ENCODE results near the gene UBASH3B. TPM values are rescaled to one million over a fixed set of nuclear protein-coding genes. Genes with fewer than 3 reads are reported as not detected.

The UBASH3B gene
- total RNA-seq, 2 experiments from 2014 or later, result 24.5 to 28.6 TPM

GRCh38 chr11:122616718-122617117 lies 38.8 kb upstream of the UBASH3B start:
- ChIA-PET CTCF (no interaction called here), POLR2A (no interaction called here)
- TF ChIP-seq CTCF (IDR thresholded peaks at IDR 0.05), result no peak
- no peak overlapping the region for H3K4me3 ChIP-seq (ENCODE audit: low read length)
- intact Hi-C loops (cut with DNase I, micrococcal nuclease), result no loop called here
- Mint-ChIP-seq H3K9me3 (peaks cover 4% of the 10 kb centered on the region), H3K4me1 (ENCODE audit: low read depth) (no peaks in the 10 kb centered on the region), H3K36me3 (ENCODE audit: low read depth) (no peaks in the 10 kb centered on the region), H3K27ac (no peak overlapping the region), H3K4me3 (no peak overlapping the region), H3K27me3 (no peaks in the 10 kb centered on the region)
- ATAC-seq (ENCODE audit: poor library complexity), result no peak
- DNase-seq, result no peak
- no peaks in the 10 kb centered on the region for H3K36me3 ChIP-seq (ENCODE audit: insufficient read depth, low read length)
- H3K27ac ChIP-seq (ENCODE audit: low read depth in 1 of 2, low read length in 2 of 2), result no peak overlapping the region
- H3K27me3 ChIP-seq (ENCODE audit: control insufficient read depth in 1 of 2, insufficient read depth in 2 of 2, low read length in 2 of 2), result no peaks in the 10 kb centered on the region
- H3K9me3 ChIP-seq (ENCODE audit: control insufficient read depth in 1 of 2, insufficient read depth in 1 of 2, low read length in 2 of 2), result peaks cover 0 to 7% of the 10 kb centered on the region in 2 experiments
- no peaks in the 10 kb centered on the region for H3K4me1 ChIP-seq (ENCODE audit: insufficient read depth, low read length)

DNA sequence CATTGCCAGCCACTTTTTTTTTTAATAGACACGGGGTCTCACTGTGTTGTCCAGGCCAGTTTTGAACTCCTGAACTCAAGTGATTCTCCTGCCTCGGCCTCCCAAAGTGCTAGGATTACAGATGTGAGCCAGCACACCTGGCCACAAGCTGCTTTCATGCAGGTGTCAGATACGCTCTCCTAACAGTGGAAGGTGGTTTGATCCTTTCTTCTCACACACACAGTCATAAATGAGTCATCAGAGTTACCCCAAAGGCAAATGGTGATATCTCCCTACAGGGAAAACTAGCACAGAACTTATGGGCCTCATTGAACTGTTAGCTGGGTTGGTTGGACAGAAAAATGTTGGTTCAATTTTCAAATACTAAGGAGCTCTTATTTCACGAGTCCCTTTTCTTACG lies 38.2 kb upstream of the UBASH3B start:
- ChIA-PET CTCF (no interaction called here), POLR2A (no interaction called here)
- Histone ChIP-seq H3K27ac (ENCODE audit: low read depth in 1 of 2, low read length in 2 of 2) (no peak overlapping the region), H3K4me1 (ENCODE audit: insufficient read depth, low read length) (no peaks in the 10 kb centered on the region), H3K27me3 (ENCODE audit: control insufficient read depth in 1 of 2, insufficient read depth in 2 of 2, low read length in 2 of 2) (no peaks in the 10 kb centered on the region), H3K9me3 (ENCODE audit: control insufficient read depth in 1 of 2, insufficient read depth in 1 of 2, low read length in 2 of 2) (peaks cover 0 to 7% of the 10 kb centered on the region in 2 experiments), H3K4me3 (ENCODE audit: low read length) (no peak overlapping the region), H3K36me3 (ENCODE audit: insufficient read depth, low read length) (no peaks in the 10 kb centered on the region)
- Mint-ChIP-seq H3K27ac (no peak overlapping the region), H3K36me3 (ENCODE audit: low read depth) (no peaks in the 10 kb centered on the region), H3K4me3 (no peak overlapping the region), H3K9me3 (peaks cover 4% of the 10 kb centered on the region), H3K27me3 (no peaks in the 10 kb centered on the region), H3K4me1 (ENCODE audit: low read depth) (no peaks in the 10 kb centered on the region)
- intact Hi-C loops (cut with DNase I, micrococcal nuclease), result no loop called here
- no peak for TF ChIP-seq CTCF (IDR thresholded peaks at IDR 0.05)
- DNase-seq, result no peak
- no peak for ATAC-seq (ENCODE audit: poor library complexity)

DNA sequence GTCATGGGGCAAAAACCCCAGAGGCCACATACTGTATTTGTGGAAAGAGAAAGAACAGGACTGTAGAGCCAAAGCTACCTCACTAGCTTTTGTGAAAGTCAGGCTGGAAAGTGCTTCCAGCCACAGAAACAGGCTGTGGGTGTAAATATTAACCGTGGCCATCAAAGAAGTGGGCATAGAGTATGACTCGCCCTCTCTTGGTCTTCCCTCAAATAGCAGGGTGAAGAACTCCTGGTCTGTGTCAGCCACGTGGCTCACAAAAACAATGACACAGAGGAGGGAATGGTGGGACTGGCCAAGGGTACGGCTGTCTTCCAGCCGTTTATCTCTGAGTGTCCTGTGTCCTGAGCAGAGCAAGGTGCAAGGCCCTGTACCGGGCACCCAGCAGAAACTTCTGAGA lies 37.6 kb upstream of the UBASH3B start:
- Mint-ChIP-seq H3K36me3 (ENCODE audit: low read depth) (no peaks in the 10 kb centered on the region), H3K27me3 (no peaks in the 10 kb centered on the region), H3K27ac (no peak overlapping the region), H3K9me3 (peaks cover 4% of the 10 kb centered on the region), H3K4me1 (ENCODE audit: low read depth) (no peaks in the 10 kb centered on the region), H3K4me3 (no peak overlapping the region)
- Histone ChIP-seq H3K27ac (ENCODE audit: low read depth in 1 of 2, low read length in 2 of 2) (no peak overlapping the region), H3K4me3 (ENCODE audit: low read length) (no peak overlapping the region), H3K4me1 (ENCODE audit: insufficient read depth, low read length) (no peaks in the 10 kb centered on the region), H3K27me3 (ENCODE audit: control insufficient read depth in 1 of 2, insufficient read depth in 2 of 2, low read length in 2 of 2) (no peaks in the 10 kb centered on the region), H3K36me3 (ENCODE audit: insufficient read depth, low read length) (no peaks in the 10 kb centered on the region), H3K9me3 (ENCODE audit: control insufficient read depth in 1 of 2, insufficient read depth in 1 of 2, low read length in 2 of 2) (peaks cover 0 to 7% of the 10 kb centered on the region in 2 experiments)
- no peak for ATAC-seq (ENCODE audit: poor library complexity)
- intact Hi-C loops (cut with DNase I, micrococcal nuclease), result no loop called here
- POLR2A ChIA-PET, result no interaction called here
- no peak for TF ChIP-seq CTCF (IDR thresholded peaks at IDR 0.05)
- DNase-seq, result no peak
- CTCF ChIA-PET, result no interaction called here

All from CD4-positive, alpha-beta T cell (primary cell).